Neuronal stem cell (in vitro differentiated cells): Measurements from ENCODE around the gene KCNQ1.

Experiments
- DNase-seq: peaks from one replicate; pipeline ENCODE4 v3.0.0-alpha.2; 2013; ENCODE audit warnings: low spot score
- H2AFZ ChIP-seq: one replicate; pipeline ENCODE4 v1.6.1; 2013; ENCODE audit warnings: mild to moderate bottlenecking, low read length, inconsistent platforms
- H2AK5ac ChIP-seq: 2 replicates; pipeline ENCODE4 v1.6.1; 2013; ENCODE audit warnings: low read depth, mild to moderate bottlenecking, inconsistent platforms, low read length, moderate library complexity, mixed read lengths
- H2BK120ac ChIP-seq: 2 replicates; pipeline ENCODE4 v1.6.1; 2013; ENCODE audit warnings: low read depth, mild to moderate bottlenecking, inconsistent platforms, low read length, moderate library complexity, mixed read lengths
- H2BK12ac ChIP-seq: one replicate; pipeline ENCODE4 v1.6.1; 2013; ENCODE audit warnings: low read length, inconsistent platforms
- H2BK15ac ChIP-seq: 2 replicates; pipeline ENCODE4 v1.6.1; 2013; ENCODE audit warnings: mild to moderate bottlenecking, low read length, inconsistent platforms, mixed read lengths
- H2BK5ac ChIP-seq: one replicate; pipeline ENCODE4 v1.6.1; 2013; ENCODE audit warnings: inconsistent platforms, mild to moderate bottlenecking, low read length, moderate library complexity
- H3K14ac ChIP-seq: one replicate; pipeline ENCODE4 v1.6.1; 2013; ENCODE audit warnings: low read length, inconsistent platforms
- H3K18ac ChIP-seq: 2 replicates; pipeline ENCODE4 v1.6.1; 2013; ENCODE audit warnings: low read length, inconsistent platforms
- H3K23ac ChIP-seq: 2 replicates; pipeline ENCODE4 v1.6.1; 2013; ENCODE audit warnings: low read depth, mild to moderate bottlenecking, mixed read lengths, low read length, inconsistent platforms; ENCODE audit not compliant: poor library complexity
- H3K27ac ChIP-seq: replicated peaks from 3 replicates; pipeline ENCODE4 v1.5.1; 2013; ENCODE audit warnings: low read length, inconsistent platforms
- H3K27me3 ChIP-seq, 3 experiments: 2 replicates each; pipeline ENCODE4 v1.6.1; 2013; ENCODE audit warnings: low read length in 3 of 3, mild to moderate bottlenecking in 2 of 3, inconsistent platforms in 1 of 3, low read depth in 1 of 3, mixed read lengths in 1 of 3, moderate library complexity in 1 of 3; ENCODE audit not compliant: control insufficient read depth in 3 of 3, insufficient read depth in 3 of 3
- H3K36me3 ChIP-seq, 2 donors: replicated peaks in 1 of 2; 2 replicates each; pipeline ENCODE4 v1.6.1; 2013; ENCODE audit warnings: low read length in 2 of 2; ENCODE audit not compliant: control insufficient read depth in 2 of 2, insufficient read depth in 2 of 2
- H3K4ac ChIP-seq: 2 replicates; pipeline ENCODE4 v1.6.1; 2013; ENCODE audit warnings: inconsistent platforms, mild to moderate bottlenecking, low read length, moderate library complexity
- H3K4me1 ChIP-seq, 2 donors: 1 replicate in 1 of 2; 2 replicates in 1 of 2; pipeline ENCODE4 v1.6.1; 2013; ENCODE audit warnings: low read length in 2 of 2, low read depth in 1 of 2; ENCODE audit not compliant: control insufficient read depth in 2 of 2, insufficient read depth in 1 of 2
- H3K4me2 ChIP-seq: one replicate; pipeline ENCODE4 v1.6.1; 2013; ENCODE audit warnings: mild to moderate bottlenecking, low read length, inconsistent platforms; ENCODE audit not compliant: insufficient read depth, poor library complexity, severe bottlenecking
- H3K4me3 ChIP-seq, 2 donors: 2 replicates each; pipeline ENCODE4 v1.5.1; 2013; ENCODE audit warnings: low read length in 2 of 2, mild to moderate bottlenecking in 2 of 2, inconsistent platforms in 1 of 2, moderate library complexity in 1 of 2
- H3K79me1 ChIP-seq: one replicate; pipeline ENCODE4 v1.6.1; 2013; ENCODE audit warnings: low read depth, mild to moderate bottlenecking, inconsistent platforms, low read length, moderate library complexity
- H3K9ac ChIP-seq: one replicate; pipeline ENCODE4 v1.6.1; 2013; ENCODE audit warnings: mild to moderate bottlenecking, low read depth, low read length, inconsistent platforms; ENCODE audit not compliant: poor library complexity
- H3K9me3 ChIP-seq, 2 donors: replicated peaks in 1 of 2; 2 replicates each; pipeline versions ENCODE3 to v1.6.1; 2013; ENCODE audit warnings: low read length in 2 of 2, mild to moderate bottlenecking in 2 of 2, inconsistent platforms in 1 of 2, low read depth in 1 of 2, mixed read lengths in 1 of 2, moderate library complexity in 1 of 2; ENCODE audit not compliant: control insufficient read depth in 2 of 2, insufficient read depth in 1 of 2
- H4K8ac ChIP-seq: one replicate; pipeline ENCODE4 v1.6.1; 2013; ENCODE audit warnings: low read depth, mild to moderate bottlenecking, inconsistent platforms, low read length, moderate library complexity
- H4K91ac ChIP-seq: one replicate; pipeline ENCODE4 v1.6.1; 2013; ENCODE audit warnings: low read length, low read depth, mild to moderate bottlenecking, inconsistent platforms; ENCODE audit not compliant: poor library complexity
- WGBS, 2 donors: extraction: QIAGEN DNeasy Blood & Tissue Kit; methylation state at CpG; one replicate each; pipeline ENCODE4 v1.1.7; 2013; ENCODE audit warnings: missing lambda C conversion rate in 2 of 2, mixed read lengths in 1 of 2; ENCODE audit not compliant: insufficient read length in 2 of 2, insufficient replicate concordance in 1 of 2; ENCODE audit errors: extremely low coverage in 2 of 2; 5-methylcytosine and 5-hydroxymethylcytosine counted together

Gene KCNQ1

DNA sequence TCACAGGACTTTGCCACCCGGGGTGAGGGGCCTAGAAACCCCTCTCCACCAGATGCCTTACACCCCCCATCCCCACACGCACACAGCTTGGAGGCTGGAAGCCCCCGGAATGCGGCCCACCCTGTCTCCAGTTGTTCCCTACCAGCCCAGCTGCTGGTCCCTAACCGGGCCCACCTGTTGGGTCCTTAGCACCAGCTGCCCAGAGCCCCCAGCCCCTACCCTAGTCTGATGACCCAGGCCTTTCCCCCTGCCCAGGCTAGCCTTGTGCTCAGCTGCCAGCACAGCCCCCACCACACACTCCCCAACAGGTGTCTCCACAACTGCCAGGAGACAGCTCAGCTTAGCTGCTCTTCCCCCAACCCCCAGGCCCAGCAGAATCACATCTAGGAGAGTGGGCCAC, 373.7 kb downstream of the KCNQ1 start:
- Histone ChIP-seq H3K9me3 (peaks cover 6 to 20% of the 10 kb centered on the region in 2 donors), H2BK120ac (no peak overlapping the region), H3K27me3 (no peaks in the 10 kb centered on the region), H3K4ac (no peak overlapping the region), H3K79me1 (no peaks in the 10 kb centered on the region), H3K4me3 (no peak overlapping the region), H4K8ac (no peak overlapping the region), H3K14ac (no peak overlapping the region), H3K27ac (no peak overlapping the region), H3K4me1 (peaks cover 0 to under 1% of the 10 kb centered on the region in 2 donors), H4K91ac (no peak overlapping the region), H2AK5ac (no peak overlapping the region), H3K9ac (no peak overlapping the region), H2AFZ (no peak overlapping the region), H3K23ac (no peak overlapping the region), H2BK15ac (no peak overlapping the region), H3K36me3 (no peaks in the 10 kb centered on the region), H3K4me2 (no peak overlapping the region), H2BK5ac (no peak overlapping the region), H2BK12ac (no peak overlapping the region), H3K18ac (no peak overlapping the region)
- DNase-seq: no peak
- WGBS, 2 donors: no CpG with 5 or more reads among the region's 5 CpGs

DNA sequence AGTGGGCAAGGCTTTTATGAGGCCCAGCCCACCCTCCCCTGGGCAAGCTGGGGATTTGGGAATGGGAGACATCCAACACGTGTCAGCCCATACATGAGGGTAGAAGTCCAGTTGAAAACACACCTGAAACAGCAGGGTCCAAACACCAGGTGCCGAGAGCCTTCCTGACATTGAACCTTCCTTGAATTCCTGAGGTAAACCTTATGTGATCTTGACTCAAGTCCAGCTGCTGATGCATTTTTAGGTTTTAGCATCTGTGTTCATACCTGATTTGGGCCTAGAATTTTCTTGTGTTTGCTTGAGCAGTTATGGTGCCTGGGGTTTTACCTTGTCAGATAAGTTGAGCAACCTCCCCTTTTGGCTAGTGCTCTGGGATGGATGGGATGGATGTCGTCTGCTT, 374.5 kb downstream of the KCNQ1 start:
- H4K91ac ChIP-seq: no peak overlapping the region
- no peaks in the 10 kb centered on the region for H3K79me1 ChIP-seq
- no peak overlapping the region for H3K4me2 ChIP-seq
- H3K36me3 ChIP-seq: no peaks in the 10 kb centered on the region
- no peaks in the 10 kb centered on the region for H3K27me3 ChIP-seq
- no peak overlapping the region for H3K18ac ChIP-seq
- no peak overlapping the region for H3K9ac ChIP-seq
- H2BK120ac ChIP-seq: no peak overlapping the region
- no peak overlapping the region for H2BK5ac ChIP-seq
- WGBS, 2 donors: no CpG with 5 or more reads among the region's 3 CpGs
- H4K8ac ChIP-seq: no peak overlapping the region
- H3K4me1 ChIP-seq: no peaks in the 10 kb centered on the region
- H2AFZ ChIP-seq: no peak overlapping the region
- no peak overlapping the region for H3K4me3 ChIP-seq
- H2BK15ac ChIP-seq: no peak overlapping the region
- no peak overlapping the region for H3K4ac ChIP-seq
- DNase-seq: no peak
- peaks cover 13 to 22% of the 10 kb centered on the region in 2 donors for H3K9me3 ChIP-seq
- no peak overlapping the region for H3K27ac ChIP-seq
- no peak overlapping the region for H2BK12ac ChIP-seq
- H3K23ac ChIP-seq: no peak overlapping the region
- no peak overlapping the region for H3K14ac ChIP-seq
- H2AK5ac ChIP-seq: no peak overlapping the region

DNA sequence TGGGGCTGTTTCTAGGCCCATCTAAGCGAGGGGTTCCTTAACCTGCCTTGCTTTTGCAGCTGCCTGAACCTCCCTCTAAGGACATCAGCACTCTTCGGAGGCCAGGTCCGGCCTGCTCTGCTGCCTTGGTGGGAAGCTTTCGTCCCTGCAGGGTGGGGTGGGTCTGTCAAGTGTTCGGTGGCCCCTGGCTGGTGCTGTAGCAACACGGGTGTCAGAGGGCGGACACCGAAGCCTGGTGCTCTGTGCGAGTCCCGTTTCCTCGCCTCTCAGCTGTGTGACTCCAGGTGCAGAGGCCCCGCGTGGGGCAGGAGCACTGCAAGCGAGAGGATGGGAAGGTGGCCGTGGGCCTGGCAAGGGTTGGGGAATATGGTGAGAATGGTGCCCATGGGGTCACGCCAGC, 376.2 kb downstream of the KCNQ1 start:
- no peak overlapping the region for H3K27ac ChIP-seq
- H3K9ac ChIP-seq: peak overlapping the region; percentile 47
- no CpG with 5 or more reads among the region's 16 CpGs for WGBS, 2 donors
- H2BK12ac ChIP-seq: no peak overlapping the region
- no peak overlapping the region for H2BK5ac ChIP-seq
- no peaks in the 10 kb centered on the region for H3K27me3 ChIP-seq
- DNase-seq: no peak
- H3K18ac ChIP-seq: peak overlapping the region; percentile 81
- H3K4me2 ChIP-seq: no peak overlapping the region
- H3K23ac ChIP-seq: no peak overlapping the region
- H4K91ac ChIP-seq: no peak overlapping the region
- H3K4ac ChIP-seq: no peak overlapping the region
- peaks cover 4 to 6% of the 10 kb centered on the region in 2 donors for H3K4me1 ChIP-seq
- H2BK15ac ChIP-seq: no peak overlapping the region
- peak overlapping the region in 1 of 2 donors; percentile 27 for H3K4me3 ChIP-seq
- H2BK120ac ChIP-seq: no peak overlapping the region
- H2AFZ ChIP-seq: no peak overlapping the region
- H2AK5ac ChIP-seq: peak overlapping the region; percentile 15
- no peak overlapping the region for H4K8ac ChIP-seq
- no peaks in the 10 kb centered on the region for H3K79me1 ChIP-seq
- no peak overlapping the region for H3K14ac ChIP-seq
- H3K9me3 ChIP-seq: peaks cover 13 to 19% of the 10 kb centered on the region in 2 donors
- H3K36me3 ChIP-seq: no peaks in the 10 kb centered on the region

DNA sequence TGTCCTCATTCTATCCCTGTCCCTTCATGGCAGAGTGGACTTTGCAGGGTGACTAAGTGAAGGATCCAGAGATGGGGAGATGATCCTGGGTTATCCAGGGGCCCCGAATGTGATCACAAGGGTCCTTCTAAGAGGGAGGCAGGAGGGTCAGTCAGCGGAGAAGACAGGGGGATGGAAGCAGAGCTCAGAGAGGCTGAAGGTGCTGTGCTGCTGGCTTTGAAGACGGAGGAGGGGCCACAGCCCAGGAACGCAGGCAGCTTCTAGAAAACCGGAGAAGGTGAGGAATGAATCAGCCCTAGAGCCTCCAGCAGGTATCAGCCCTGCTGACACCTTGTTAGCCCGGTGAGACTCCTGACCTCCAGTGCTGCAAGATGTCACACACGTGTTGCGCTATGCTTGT, 377.1 kb downstream of the KCNQ1 start:
- Histone ChIP-seq H2AFZ (no peak overlapping the region), H3K27ac (no peak overlapping the region), H4K8ac (no peak overlapping the region), H4K91ac (no peak overlapping the region), H2BK15ac (peak overlapping the region; percentile 34), H3K23ac (no peak overlapping the region), H3K14ac (no peak overlapping the region), H2BK5ac (no peak overlapping the region), H3K4ac (no peak overlapping the region), H3K36me3 (no peaks in the 10 kb centered on the region), H2AK5ac (no peak overlapping the region), H2BK120ac (no peak overlapping the region), H3K9ac (no peak overlapping the region), H3K27me3 (no peaks in the 10 kb centered on the region), H3K9me3 (peaks cover 11 to 13% of the 10 kb centered on the region in 2 donors), H3K79me1 (no peaks in the 10 kb centered on the region), H3K4me1 (peaks cover 11 to 12% of the 10 kb centered on the region in 2 donors), H2BK12ac (no peak overlapping the region), H3K4me2 (no peak overlapping the region), H3K18ac (no peak overlapping the region), H3K4me3 (no peak overlapping the region)
- DNase-seq: no peak
- no CpG with 5 or more reads among the region's 8 CpGs for WGBS, 2 donors
